Sigmoid colon (tissue), 7 donors: ENCODE data around the gene MAP4K5. TPM values are rescaled to one million over a fixed set of nuclear protein-coding genes. Genes with fewer than 3 reads are reported as not detected.

Source experiments
- DNase-seq: peaks from one replicate; pipeline ENCODE4 v3.0.0-alpha.2; 2019
- H3K27ac ChIP-seq, 4 donors: fragments of 200-600 bp; sonication (generic); one replicate each; pipeline ENCODE4 v1.5.1; 2016 to 2019; ENCODE audit warnings: mild to moderate bottlenecking in 1 of 4
- H3K27me3 ChIP-seq, 3 donors: fragments of 200-600 bp; sonication (generic); one replicate each; pipeline ENCODE4 v1.5.1; 2019; ENCODE audit warnings: mild to moderate bottlenecking in 1 of 3
- H3K36me3 ChIP-seq, 4 donors: fragments of 200-600 bp; sonication (generic); one replicate each; pipeline ENCODE4 v1.5.1; 2016 to 2019
- H3K4me1 ChIP-seq, 4 donors: fragments of 200-600 bp; sonication (generic); one replicate each; pipeline ENCODE4 v1.5.1; 2017 to 2019
- H3K4me3 ChIP-seq, 4 donors: fragments of 200-600 bp; sonication (generic); one replicate each; pipeline ENCODE4 v1.5.1; 2017 to 2019; ENCODE audit warnings: mild to moderate bottlenecking in 2 of 4, moderate library complexity in 1 of 4
- H3K9me3 ChIP-seq, 4 donors: fragments of 200-600 bp in 3 of 4; sonication (generic) in 3 of 4; one replicate each; pipeline versions ENCODE4 v1.5.1 to v1.6.1; 2013 to 2019
- EP300 ChIP-seq, 4 donors: sonication (generic); formaldehyde crosslinking; IDR thresholded peaks; one replicate each; pipeline ENCODE4 v1.6.1; 2017; ENCODE audit warnings: antibody characterized with exemption in 4 of 4
- POLR2A ChIP-seq, 2 donors: fragments of 450-650 bp; IDR thresholded peaks; one replicate each; pipeline ENCODE4 v1.6.1; 2016; ENCODE audit warnings: antibody characterized with exemption in 2 of 2, mild to moderate bottlenecking in 2 of 2, moderate library complexity in 2 of 2
- POLR2AphosphoS5 ChIP-seq, 4 donors: sonication (generic); formaldehyde crosslinking; IDR thresholded peaks; one replicate each; pipeline ENCODE4 v1.6.1; 2017; ENCODE audit warnings: antibody characterized with exemption in 4 of 4
- WGBS, 2 donors: extraction: QIAGEN DNeasy Blood & Tissue Kit; methylation state at CpG; one replicate each; pipeline ENCODE4 v1.1.7; 2013; 5-methylcytosine and 5-hydroxymethylcytosine counted together
- intact Hi-C: fragments of 100-400 bp; cut with DNase I; formaldehyde crosslinking; loops from one replicate; pipeline ENCODE4 v1.15.1; 2023
- polyA plus RNA-seq, 3 donors: library from polyadenylated mRNA; stranded (reverse); fragments of 200-250 nt; gene quantifications; one replicate each; pipeline ENCODE4 v1.2.3, GENCODE V29; 2013
- total RNA-seq, 4 donors: library from RNA; depleted of rRNA; stranded (reverse); fragments of >200 nt; gene quantifications; one replicate each; pipeline ENCODE4 v1.1.0, GENCODE V29; 2016
- TF ChIP-seq, protein P1 (sequence below), 4 experiments: fragments of 450-650 bp in 3 of 4; fragments of 200-600 bp in 1 of 4; IDR thresholded peaks; one replicate each; pipeline ENCODE4 v1.5.1; 2016 to 2019; ENCODE audit warnings: antibody characterized with exemption in 4 of 4, mild to moderate bottlenecking in 3 of 4, moderate library complexity in 2 of 4
- donor health status: healthy with polysubstance abuse.
- donor health status: Bipolar disorder and iron deficiency.
- donor health status: healthy.

Gene MAP4K5
- total and polyA plus RNA-seq, 7 donors: 12.6 to 314 (median 144) TPM

DNA sequence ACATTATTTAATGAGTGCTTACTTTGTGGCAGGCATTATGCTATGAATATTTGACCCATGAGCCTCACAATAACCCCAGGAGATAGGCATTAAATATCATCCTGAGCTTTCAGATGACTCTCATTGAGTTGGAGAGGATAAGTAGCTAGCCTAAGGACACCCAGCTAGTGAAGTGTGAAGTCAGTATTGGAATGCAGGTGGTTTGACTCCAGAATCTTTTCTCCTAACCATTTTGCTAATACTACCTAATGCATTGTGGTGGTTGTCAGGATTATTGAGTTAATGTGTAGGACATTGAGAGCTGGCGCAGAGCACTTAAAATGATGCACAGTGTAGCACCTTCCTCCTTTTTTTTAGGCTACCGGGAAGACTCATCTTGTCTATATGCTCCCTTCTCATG lies 131.9 kb downstream of the MAP4K5 start:
- no peaks in the 10 kb centered on the region for H3K27me3 ChIP-seq
- peaks cover 0 to 52% (median 41%) of the 10 kb centered on the region in 4 donors for H3K4me1 ChIP-seq
- no peak for TF ChIP-seq POLR2AphosphoS5 (IDR thresholded peaks at IDR 0.05)
- TF ChIP-seq, protein P1, sequence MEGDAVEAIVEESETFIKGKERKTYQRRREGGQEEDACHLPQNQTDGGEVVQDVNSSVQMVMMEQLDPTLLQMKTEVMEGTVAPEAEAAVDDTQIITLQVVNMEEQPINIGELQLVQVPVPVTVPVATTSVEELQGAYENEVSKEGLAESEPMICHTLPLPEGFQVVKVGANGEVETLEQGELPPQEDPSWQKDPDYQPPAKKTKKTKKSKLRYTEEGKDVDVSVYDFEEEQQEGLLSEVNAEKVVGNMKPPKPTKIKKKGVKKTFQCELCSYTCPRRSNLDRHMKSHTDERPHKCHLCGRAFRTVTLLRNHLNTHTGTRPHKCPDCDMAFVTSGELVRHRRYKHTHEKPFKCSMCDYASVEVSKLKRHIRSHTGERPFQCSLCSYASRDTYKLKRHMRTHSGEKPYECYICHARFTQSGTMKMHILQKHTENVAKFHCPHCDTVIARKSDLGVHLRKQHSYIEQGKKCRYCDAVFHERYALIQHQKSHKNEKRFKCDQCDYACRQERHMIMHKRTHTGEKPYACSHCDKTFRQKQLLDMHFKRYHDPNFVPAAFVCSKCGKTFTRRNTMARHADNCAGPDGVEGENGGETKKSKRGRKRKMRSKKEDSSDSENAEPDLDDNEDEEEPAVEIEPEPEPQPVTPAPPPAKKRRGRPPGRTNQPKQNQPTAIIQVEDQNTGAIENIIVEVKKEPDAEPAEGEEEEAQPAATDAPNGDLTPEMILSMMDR (IDR thresholded peaks at IDR 0.05): no peak
- TF ChIP-seq EP300 (IDR thresholded peaks at IDR 0.05): no peak
- no peak for TF ChIP-seq POLR2A (IDR thresholded peaks at IDR 0.05)
- H3K4me3 ChIP-seq: no peak overlapping the region
- H3K27ac ChIP-seq: peak overlapping the region in 3 of 4 donors; percentile 83 to 87 (median 85)
- no peaks in the 10 kb centered on the region for H3K36me3 ChIP-seq
- intact Hi-C loops: no loop called here
- 98 to 100% methylated on average over 2 of the region's 2 CpGs for WGBS, 2 donors
- H3K9me3 ChIP-seq: no peaks in the 10 kb centered on the region
- no peak for DNase-seq

DNA sequence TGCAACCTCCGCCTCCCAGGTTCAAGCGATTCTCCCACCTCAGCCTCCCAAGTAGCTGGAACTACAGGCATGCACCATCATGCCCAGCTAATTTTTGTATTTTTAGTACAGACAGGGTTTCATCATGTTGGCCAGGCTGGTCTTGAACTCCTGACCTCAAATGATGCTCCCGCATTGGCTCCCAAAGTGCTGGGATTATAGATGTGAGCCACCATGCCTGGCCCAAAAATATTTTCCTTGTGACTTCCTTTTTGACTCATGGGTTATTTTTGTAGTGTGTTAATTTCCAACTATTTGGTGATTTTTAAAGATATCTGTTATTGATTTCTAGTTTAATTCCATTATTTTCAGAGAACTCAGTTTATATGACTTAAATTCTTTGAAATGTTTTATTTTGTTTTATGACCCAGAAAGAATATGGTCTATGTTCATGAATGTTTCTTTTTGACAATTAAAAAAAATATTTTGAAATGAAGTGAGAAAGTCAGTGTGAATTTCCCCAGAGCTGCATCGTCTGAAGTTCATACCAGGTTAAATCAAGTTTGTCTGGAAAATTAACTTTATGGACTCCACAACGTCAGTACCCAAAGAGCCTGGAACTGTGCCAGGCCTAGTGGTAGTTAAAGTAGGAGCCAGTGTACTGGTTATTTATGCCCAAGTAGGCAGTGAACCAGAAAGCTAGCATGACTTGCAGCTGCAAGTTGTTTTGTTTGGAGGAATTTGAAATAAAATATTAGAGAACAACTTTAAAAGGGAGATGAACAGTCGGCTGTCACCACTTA lies 132.9 kb downstream of the MAP4K5 start:
- no peak for TF ChIP-seq POLR2A (IDR thresholded peaks at IDR 0.05)
- TF ChIP-seq, protein P1 (IDR thresholded peaks at IDR 0.05): no peak
- TF ChIP-seq EP300 (IDR thresholded peaks at IDR 0.05): peak in 2 of 4 donors; percentile 8 to 36
- peak in 2 of 4 donors; percentile 13 to 55 for TF ChIP-seq POLR2AphosphoS5 (IDR thresholded peaks at IDR 0.05)
- Histone ChIP-seq H3K4me1 (peaks cover 0 to 58% (median 47%) of the 10 kb centered on the region in 4 donors), H3K9me3 (no peaks in the 10 kb centered on the region), H3K4me3 (no peak overlapping the region), H3K36me3 (no peaks in the 10 kb centered on the region), H3K27ac (peak overlapping the region in 3 of 4 donors; percentile 83 to 87 (median 85)), H3K27me3 (no peaks in the 10 kb centered on the region)
- WGBS, 2 donors: 54 to 67% methylated on average over 6 of the region's 6 CpGs
- DNase-seq: peak; percentile 90
- intact Hi-C loops: loop anchor here (5.0 kb wide), 1 partner anchor 52 kb away; no protein-coding TSS in a partner anchor

DNA sequence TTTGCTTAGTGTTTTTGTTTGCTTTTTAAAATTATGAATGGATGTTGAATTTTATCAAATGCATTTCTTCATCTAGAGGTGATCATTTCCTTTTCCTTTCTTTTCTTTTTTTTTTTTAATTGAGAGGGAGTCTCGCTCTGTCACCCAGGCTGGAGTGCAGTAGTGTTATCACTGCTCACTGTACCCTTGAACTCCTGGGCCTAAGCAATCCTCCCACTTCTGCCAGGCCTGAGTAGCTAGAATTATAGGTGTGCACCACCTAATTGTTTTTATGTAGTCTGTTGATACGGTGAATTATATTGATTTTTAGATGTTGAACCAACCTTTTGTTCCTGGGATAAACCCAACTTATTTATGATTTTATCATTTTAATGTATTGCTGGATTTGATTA lies 134.2 kb downstream of the MAP4K5 start:
- H3K4me3 ChIP-seq: no peak overlapping the region
- peaks cover 0 to 66% (median 47%) of the 10 kb centered on the region in 4 donors for H3K4me1 ChIP-seq
- intact Hi-C loops: loop anchor here (5.0 kb wide), 1 partner anchor 51 kb away; no protein-coding TSS in a partner anchor
- H3K9me3 ChIP-seq: no peaks in the 10 kb centered on the region
- peak overlapping the region; percentile 70 to 87 (median 84) for H3K27ac ChIP-seq
- no peak for DNase-seq
- 19 to 72% methylated on average over 2 of the region's 2 CpGs for WGBS, 2 donors
- H3K27me3 ChIP-seq: no peaks in the 10 kb centered on the region
- no peaks in the 10 kb centered on the region for H3K36me3 ChIP-seq
- TF ChIP-seq EP300 (IDR thresholded peaks at IDR 0.05) (no peak), POLR2AphosphoS5 (IDR thresholded peaks at IDR 0.05) (no peak), POLR2A (IDR thresholded peaks at IDR 0.05) (no peak)
- TF ChIP-seq, protein P1 (IDR thresholded peaks at IDR 0.05): no peak

DNA sequence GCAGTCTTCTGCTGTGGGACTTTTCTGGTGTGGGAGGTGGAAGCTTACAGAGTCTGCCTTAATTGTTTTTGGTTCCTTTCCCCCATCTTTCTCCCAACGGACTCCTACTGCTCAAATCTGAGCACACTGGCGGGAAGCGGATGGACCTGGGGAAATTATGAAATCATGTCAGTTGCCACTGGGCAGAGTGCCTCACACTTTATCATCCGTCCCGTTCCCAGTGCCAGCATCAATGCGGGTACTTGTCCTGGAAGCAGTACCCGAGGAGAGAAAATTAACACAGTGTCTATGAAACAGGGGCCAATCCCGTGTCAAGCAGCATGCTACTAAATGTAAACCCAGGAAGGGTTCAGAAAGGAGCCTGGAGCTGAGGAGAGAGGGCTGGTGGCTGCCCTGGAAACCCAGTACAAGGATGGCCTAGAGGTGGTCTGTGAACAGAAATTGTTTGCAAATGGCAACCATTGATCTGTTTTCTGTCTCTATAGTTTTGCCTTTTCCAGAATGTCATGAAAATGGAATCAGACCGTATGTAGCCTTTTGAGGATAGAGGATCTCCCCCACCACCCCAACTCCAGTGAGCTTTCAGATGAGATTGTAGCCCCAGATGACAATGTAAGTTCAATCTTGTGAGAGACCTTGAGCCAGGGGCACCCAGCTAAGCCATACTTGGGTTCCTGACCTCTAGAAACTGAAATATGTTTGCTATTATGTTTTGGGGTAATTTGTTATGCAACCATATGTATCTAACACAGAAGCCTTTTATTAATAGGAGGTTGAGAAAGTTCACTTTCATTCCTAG lies 134.8 kb downstream of the MAP4K5 start:
- no peaks in the 10 kb centered on the region for H3K36me3 ChIP-seq
- 13 to 43% methylated on average over 9 of the region's 9 CpGs for WGBS, 2 donors
- DNase-seq: no peak
- H3K9me3 ChIP-seq: no peaks in the 10 kb centered on the region
- TF ChIP-seq POLR2AphosphoS5 (IDR thresholded peaks at IDR 0.05): peak in 1 of 4 donors; percentile 6
- TF ChIP-seq, protein P1 (IDR thresholded peaks at IDR 0.05): no peak
- peak overlapping the region; percentile 40 to 83 (median 75) for H3K4me3 ChIP-seq
- H3K27ac ChIP-seq: peak overlapping the region; percentile 70 to 87 (median 84)
- H3K4me1 ChIP-seq: peaks cover 0 to 71% (median 49%) of the 10 kb centered on the region in 4 donors
- intact Hi-C loops: loop anchor here (2.0 to 5.0 kb wide), 2 partner anchors 50 to 77 kb away; no protein-coding TSS in a partner anchor
- H3K27me3 ChIP-seq: no peaks in the 10 kb centered on the region
